CD4-positive, alpha-beta T cell (primary cell): ENCODE results near the gene DNAAF5. TPM values are rescaled to one million over a fixed set of nuclear protein-coding genes. Genes with fewer than 3 reads are reported as not detected.

Experiments
- ATAC-seq: fragments of 200-7000 bp; cut with Tn5 transposase; one replicate; pipeline ENCODE4 v1.10.0; 2022; ENCODE audit warnings: mild to moderate bottlenecking; ENCODE audit not compliant: poor library complexity
- CTCF ChIA-PET: fragments of 350-600 bp; sonication (Branson Sonifier 250); formaldehyde crosslinking; loops from one replicate; lab custom pipeline; 2021; ENCODE audit warnings: antibody characterized with exemption, inconsistent platforms; lab: Charles Lee
- POLR2A ChIA-PET: fragments of 350-600 bp; sonication (Branson Sonifier 250); formaldehyde crosslinking; loops from one replicate; lab custom pipeline; 2021; ENCODE audit warnings: antibody characterized with exemption, inconsistent platforms; lab: Charles Lee
- DNase-seq, 14 experiments: peaks; one replicate each; pipeline ENCODE4 v3.0.0-alpha.2; 2013 to 2020; ENCODE audit warnings: mixed read lengths in 2 of 14
- H3K27ac ChIP-seq, 2 donors: one replicate each; pipeline versions ENCODE4 v1.5.1 to v1.7.0; 2013; ENCODE audit warnings: low read length in 2 of 2, low read depth in 1 of 2, mild to moderate bottlenecking in 1 of 2
- H3K27me3 ChIP-seq, 2 experiments: 1 replicate in 1 of 2; 2 replicates in 1 of 2; pipeline versions ENCODE4 v1.6.1 to v1.7.0; 2013; ENCODE audit warnings: low read length in 2 of 2, control low read depth in 1 of 2, mild to moderate bottlenecking in 1 of 2, moderate library complexity in 1 of 2; ENCODE audit not compliant: insufficient read depth in 2 of 2, control insufficient read depth in 1 of 2
- H3K36me3 ChIP-seq: one replicate; pipeline ENCODE4 v1.6.1; 2013; ENCODE audit warnings: low read length, control low read depth; ENCODE audit not compliant: insufficient read depth
- H3K4me1 ChIP-seq: one replicate; pipeline ENCODE4 v1.6.1; 2013; ENCODE audit warnings: low read length, control low read depth; ENCODE audit not compliant: insufficient read depth
- H3K4me3 ChIP-seq: one replicate; pipeline ENCODE4 v1.5.1; 2013; ENCODE audit warnings: mild to moderate bottlenecking, low read length, moderate library complexity
- H3K9me3 ChIP-seq, 2 experiments: 1 replicate in 1 of 2; 2 replicates in 1 of 2; pipeline versions ENCODE4 v1.6.1 to v1.7.0; 2013; ENCODE audit warnings: low read length in 2 of 2, mild to moderate bottlenecking in 2 of 2, control low read depth in 1 of 2, moderate library complexity in 1 of 2; ENCODE audit not compliant: control insufficient read depth in 1 of 2, insufficient read depth in 1 of 2
- H3K27ac Mint-ChIP-seq: one replicate; pipeline ENCODE4 v1.8.0; 2020; ENCODE audit warnings: mixed read lengths
- H3K27me3 Mint-ChIP-seq: one replicate; pipeline ENCODE4 v1.8.0; 2021; ENCODE audit warnings: mixed read lengths
- H3K36me3 Mint-ChIP-seq: one replicate; pipeline ENCODE4 v1.8.0; 2021; ENCODE audit warnings: low read depth, mixed read lengths
- H3K4me1 Mint-ChIP-seq: one replicate; pipeline ENCODE4 v1.8.0; 2021; ENCODE audit warnings: low read depth, mixed read lengths
- H3K4me3 Mint-ChIP-seq: one replicate; pipeline ENCODE4 v1.8.0; 2020; ENCODE audit warnings: mild to moderate bottlenecking, mixed read lengths
- H3K9me3 Mint-ChIP-seq: one replicate; pipeline ENCODE4 v1.8.0; 2020; ENCODE audit warnings: mixed read lengths
- CTCF ChIP-seq: fragments of 200-600 bp; IDR thresholded peaks from one replicate; pipeline ENCODE4 v1.8.0; 2022; ENCODE audit warnings: antibody characterized with exemption, mild to moderate bottlenecking
- intact Hi-C, 2 experiments: fragments of 100-400 bp; cut with DNase I in 1 of 2; cut with micrococcal nuclease in 1 of 2; formaldehyde crosslinking; loops; one replicate each; pipeline versions ENCODE4 v1.15.1 to v1.9.0; 2023 to 2025; cut with DNase I, micrococcal nuclease
- total RNA-seq, 174 experiments: library from RNA in 2 of 174; stranded (reverse) in 2 of 174; gene quantifications; one replicate each; pipeline ENCODE4 v1.2.3 and lab custom pipeline; 2021 to 2026

Gene DNAAF5
- total RNA-seq, 2 experiments from 2014 or later: 4.8 to 6.1 TPM

GRCh38 chr7:833601-834258 is 107.2 kb downstream of the DNAAF5 start:
- ChIA-PET CTCF (interaction anchor here (1.5 to 4.2 kb wide), 2 partner anchors 39 to 47 kb away, joined by 6 to 22 read pairs; no protein-coding TSS in a partner anchor), POLR2A (interaction anchor here (2.4 to 3.3 kb wide), 2 partner anchors 16 to 21 kb away, joined by 10 to 34 read pairs; no protein-coding TSS in a partner anchor)
- DNase-seq: no peak
- peaks cover 48% of the 10 kb centered on the region for H3K4me1 ChIP-seq
- H3K27ac Mint-ChIP-seq: no peak overlapping the region
- H3K4me3 Mint-ChIP-seq: no peak overlapping the region
- ATAC-seq: no peak
- H3K4me1 Mint-ChIP-seq: peaks cover 48% of the 10 kb centered on the region
- no peaks in the 10 kb centered on the region for H3K27me3 ChIP-seq
- no peak overlapping the region for H3K27ac ChIP-seq
- H3K36me3 ChIP-seq: peaks cover 15% of the 10 kb centered on the region
- H3K9me3 Mint-ChIP-seq: no peaks in the 10 kb centered on the region
- H3K9me3 ChIP-seq: no peaks in the 10 kb centered on the region
- TF ChIP-seq CTCF: no peak
- H3K4me3 ChIP-seq: no peak overlapping the region
- peaks cover 62% of the 10 kb centered on the region for H3K36me3 Mint-ChIP-seq
- no peaks in the 10 kb centered on the region for H3K27me3 Mint-ChIP-seq
- intact Hi-C loops: loop anchor here in 1 of 2 experiments (2.0 kb wide), 1 partner anchor 39 kb away; no protein-coding TSS in a partner anchor

- Histone ChIP-seq H3K27ac (no peak overlapping the region), H3K36me3 (peaks cover 20% of the 10 kb centered on the region), H3K4me1 (peaks cover 48% of the 10 kb centered on the region), H3K4me3 (no peak overlapping the region), H3K9me3 (no peaks in the 10 kb centered on the region), H3K27me3 (no peaks in the 10 kb centered on the region)
- no peak for ATAC-seq
- no peak for TF ChIP-seq CTCF
- DNase-seq: no peak
- Mint-ChIP-seq H3K4me1 (peaks cover 43% of the 10 kb centered on the region), H3K36me3 (peaks cover 68% of the 10 kb centered on the region), H3K27me3 (no peaks in the 10 kb centered on the region), H3K9me3 (no peaks in the 10 kb centered on the region), H3K4me3 (no peak overlapping the region), H3K27ac (peak overlapping the region; percentile 42)
- ChIA-PET CTCF (no interaction called here), POLR2A (interaction anchor here (3.3 kb wide), 1 partner anchor 17 kb away, joined by 34 read pairs; no protein-coding TSS in a partner anchor)
- intact Hi-C loops: no loop called here
Observed at GRCh38 chr7:834277-834676, 107.8 kb downstream of the DNAAF5 start.

- ChIA-PET CTCF (no interaction called here), POLR2A (no interaction called here)
- Mint-ChIP-seq H3K4me1 (peaks cover 38% of the 10 kb centered on the region), H3K36me3 (peaks cover 75% of the 10 kb centered on the region), H3K27me3 (no peaks in the 10 kb centered on the region), H3K4me3 (no peak overlapping the region), H3K9me3 (no peaks in the 10 kb centered on the region), H3K27ac (no peak overlapping the region)
- no peak overlapping the region for H3K27ac ChIP-seq
- no peaks in the 10 kb centered on the region for H3K9me3 ChIP-seq
- H3K4me1 ChIP-seq: peaks cover 46% of the 10 kb centered on the region
- no peak for TF ChIP-seq CTCF
- DNase-seq (no peak), ATAC-seq (no peak)
- no peak overlapping the region for H3K4me3 ChIP-seq
- peaks cover 25% of the 10 kb centered on the region for H3K36me3 ChIP-seq
- H3K27me3 ChIP-seq: no peaks in the 10 kb centered on the region
- intact Hi-C loops: no loop called here
Observed at GRCh38 chr7:835021-835420, 108.5 kb downstream of the DNAAF5 start.
